ES-I3 (cell line): ENCODE results near the gene WDR26.

Source experiments
- H3K36me3 ChIP-seq: 2 replicates; pipeline ENCODE4 v1.6.1; 2013; ENCODE audit warnings: mild to moderate bottlenecking, low read length, control low read depth, moderate library complexity; ENCODE audit not compliant: insufficient read depth
- H3K4me1 ChIP-seq: 2 replicates; pipeline ENCODE4 v1.6.1; 2013; ENCODE audit warnings: mild to moderate bottlenecking, control low read depth, low read length; ENCODE audit not compliant: insufficient read depth
- H3K9ac ChIP-seq: 2 replicates; pipeline ENCODE4 v1.6.1; 2013; ENCODE audit warnings: low read depth, mild to moderate bottlenecking, low read length, moderate library complexity
- H3K9me3 ChIP-seq: 2 replicates; pipeline ENCODE4 v1.6.1; 2013; ENCODE audit warnings: mild to moderate bottlenecking, low read length, moderate library complexity; ENCODE audit not compliant: control insufficient read depth, insufficient read depth

WDR26 gene

GRCh38 chr1:224399887-224400286 is 34.7 kb downstream of the WDR26 start:
- Histone ChIP-seq H3K9ac (no peak overlapping the region), H3K9me3 (no peaks in the 10 kb centered on the region), H3K36me3 (peaks cover 24% of the 10 kb centered on the region), H3K4me1 (no peaks in the 10 kb centered on the region)

- H3K9me3 ChIP-seq = no peaks in the 10 kb centered on the region
- H3K9ac ChIP-seq = no peak overlapping the region
- H3K36me3 ChIP-seq = peaks cover 47% of the 10 kb centered on the region
- H3K4me1 ChIP-seq = no peaks in the 10 kb centered on the region
Measured at GRCh38 chr1:224393294-224393693, 41.3 kb downstream of the WDR26 start.

- no peaks in the 10 kb centered on the region for H3K9me3 ChIP-seq
- no peaks in the 10 kb centered on the region for H3K4me1 ChIP-seq
- H3K36me3 ChIP-seq = peaks cover 42% of the 10 kb centered on the region
- no peak overlapping the region for H3K9ac ChIP-seq
Measured at GRCh38 chr1:224392411-224393249, 42.0 kb downstream of the WDR26 start.

GRCh38 chr1:224390517-224390916 is 44.1 kb downstream of the WDR26 start:
- Histone ChIP-seq H3K9ac (no peak overlapping the region), H3K36me3 (peaks cover 36% of the 10 kb centered on the region), H3K9me3 (no peaks in the 10 kb centered on the region), H3K4me1 (no peaks in the 10 kb centered on the region)

- no peak overlapping the region for H3K9ac ChIP-seq
- H3K36me3 ChIP-seq = peaks cover 20% of the 10 kb centered on the region
- H3K4me1 ChIP-seq = no peaks in the 10 kb centered on the region
- H3K9me3 ChIP-seq = no peaks in the 10 kb centered on the region
Measured at GRCh38 chr1:224387943-224388342, 46.7 kb downstream of the WDR26 start.

- no peaks in the 10 kb centered on the region for H3K9me3 ChIP-seq
- H3K4me1 ChIP-seq = no peaks in the 10 kb centered on the region
- peaks cover 15% of the 10 kb centered on the region for H3K36me3 ChIP-seq
- H3K9ac ChIP-seq = no peak overlapping the region
Measured at GRCh38 chr1:224387302-224387912, 47.2 kb downstream of the WDR26 start.

- Histone ChIP-seq H3K9ac (no peak overlapping the region), H3K36me3 (peaks cover 8% of the 10 kb centered on the region; the same call in 1 of the 2 replicates), H3K4me1 (peaks cover 5% of the 10 kb centered on the region; the same call in 1 of the 2 replicates), H3K9me3 (no peaks in the 10 kb centered on the region)
Measured at GRCh38 chr1:224383218-224383617, 51.4 kb downstream of the WDR26 start.

GRCh38 chr1:224381880-224382548 is 52.6 kb downstream of the WDR26 start:
- Histone ChIP-seq H3K9me3 (no peaks in the 10 kb centered on the region), H3K9ac (no peak overlapping the region), H3K36me3 (peaks cover 8% of the 10 kb centered on the region; the same call in 1 of the 2 replicates), H3K4me1 (peaks cover 5% of the 10 kb centered on the region; the same call in 1 of the 2 replicates)

- Histone ChIP-seq H3K9ac (no peak overlapping the region), H3K36me3 (peaks cover 23% of the 10 kb centered on the region), H3K4me1 (peaks cover 5% of the 10 kb centered on the region; the same call in 1 of the 2 replicates), H3K9me3 (no peaks in the 10 kb centered on the region)
Measured at GRCh38 chr1:224380003-224380402, 54.6 kb downstream of the WDR26 start.

GRCh38 chr1:224378855-224379631 is 55.6 kb downstream of the WDR26 start:
- no peak overlapping the region for H3K9ac ChIP-seq
- no peaks in the 10 kb centered on the region for H3K9me3 ChIP-seq
- H3K4me1 ChIP-seq = peaks cover 5% of the 10 kb centered on the region; the same call in 1 of the 2 replicates
- H3K36me3 ChIP-seq = peaks cover 23% of the 10 kb centered on the region

- no peak overlapping the region for H3K9ac ChIP-seq
- H3K36me3 ChIP-seq = peaks cover 31% of the 10 kb centered on the region
- H3K9me3 ChIP-seq = no peaks in the 10 kb centered on the region
- peaks cover 5% of the 10 kb centered on the region; the same call in 1 of the 2 replicates for H3K4me1 ChIP-seq
Measured at GRCh38 chr1:224377676-224378006, 57.0 kb downstream of the WDR26 start.

- H3K9me3 ChIP-seq = no peaks in the 10 kb centered on the region
- H3K4me1 ChIP-seq = no peaks in the 10 kb centered on the region
- peaks cover 39% of the 10 kb centered on the region for H3K36me3 ChIP-seq
- no peak overlapping the region for H3K9ac ChIP-seq
Measured at GRCh38 chr1:224375059-224375458, 59.5 kb downstream of the WDR26 start.

GRCh38 chr1:224373008-224373590 is 61.5 kb downstream of the WDR26 start:
- no peaks in the 10 kb centered on the region for H3K9me3 ChIP-seq
- H3K9ac ChIP-seq = no peak overlapping the region
- peaks cover 35% of the 10 kb centered on the region for H3K36me3 ChIP-seq
- H3K4me1 ChIP-seq = no peaks in the 10 kb centered on the region

GRCh38 chr1:224368409-224368808 is 66.2 kb downstream of the WDR26 start:
- Histone ChIP-seq H3K4me1 (no peaks in the 10 kb centered on the region), H3K9me3 (peaks cover 5% of the 10 kb centered on the region; the same call in 1 of the 2 replicates), H3K36me3 (peaks cover 39% of the 10 kb centered on the region), H3K9ac (no peak overlapping the region)
